NCI-H2171 (cell line): Measurements from ENCODE around the gene DNAH2.
A peak's percentile ranks its signal among the peaks of the same experiment; 100 is the strongest.

Experiments
- DNase-seq: peaks from one replicate; lab custom pipeline; 2025; lab: John Stamatoyannopoulos, UW

DNAH2 gene

GRCh38 chr17:7702776-7703175 lies 14.8 kb upstream of the DNAH2 start:
- DNase-seq: no peak

GRCh38 chr17:7703584-7704479 lies 13.7 kb upstream of the DNAH2 start:
- peak; percentile 78 for DNase-seq

- peak; percentile 75 for DNase-seq
These were observed 12.8 kb upstream of the DNAH2 start, which contains the start of gene EFNB3 for GRCh38 chr17:7704601-7705268. Gene EFNB3 (plus strand): TSS chr17:7705202. CDS start chr17:7705599, 397 bp downstream.

GRCh38 chr17:7705269-7706255 lies 12.0 kb upstream of the DNAH2 start:
- no peak for DNase-seq

GRCh38 chr17:7706631-7707354 lies 10.8 kb upstream of the DNAH2 start:
- DNase-seq: no peak

GRCh38 chr17:7707446-7707845 lies 10.1 kb upstream of the DNAH2 start:
- DNase-seq: no peak

GRCh38 chr17:7707858-7708750 lies 9.4 kb upstream of the DNAH2 start:
- DNase-seq: no peak

GRCh38 chr17:7709031-7709430 lies 8.5 kb upstream of the DNAH2 start:
- DNase-seq: no peak

GRCh38 chr17:7710301-7710700 lies 7.2 kb upstream of the DNAH2 start:
- DNase-seq: no peak

GRCh38 chr17:7711051-7711755 lies 6.3 kb upstream of the DNAH2 start:
- no peak for DNase-seq

GRCh38 chr17:7712111-7712771 lies 5.3 kb upstream of the DNAH2 start:
- DNase-seq: no peak

- no peak for DNase-seq
These were observed 3.8 kb upstream of the DNAH2 start for GRCh38 chr17:7713782-7714181.

GRCh38 chr17:7714721-7715594 lies 2.6 kb upstream of the DNAH2 start:
- DNase-seq: no peak

- DNase-seq: no peak
These were observed 1.3 kb upstream of the DNAH2 start for GRCh38 chr17:7715936-7716886.

GRCh38 chr17:7717756-7718350 lies 309 bp downstream of the DNAH2 start:
- no peak for DNase-seq

- DNase-seq: no peak
These were observed 2.1 kb downstream of the DNAH2 start for GRCh38 chr17:7719661-7720060.

- peak; percentile 78 for DNase-seq
These were observed 2.6 kb downstream of the DNAH2 start for GRCh38 chr17:7720125-7720524.
